OCI-LY3 (cell line): ENCODE results near the gene LILRB1.

ENCODE experiments used
- CTCF ChIP-seq: fragments of 200-600, 300-600 bp; sonication (generic); IDR thresholded peaks from 2 replicates; pipeline ENCODE4 v1.5.1; 2014; ENCODE audit warnings: antibody characterized with exemption, low read length, low read depth
- EZH2phosphoT487 ChIP-seq: fragments of 200-600 bp; shearing (Covaris generic); IDR thresholded peaks from 2 replicates; pipeline ENCODE4 v1.6.1; 2018; ENCODE audit warnings: antibody characterized with exemption, mixed run types, low read depth

DNA sequence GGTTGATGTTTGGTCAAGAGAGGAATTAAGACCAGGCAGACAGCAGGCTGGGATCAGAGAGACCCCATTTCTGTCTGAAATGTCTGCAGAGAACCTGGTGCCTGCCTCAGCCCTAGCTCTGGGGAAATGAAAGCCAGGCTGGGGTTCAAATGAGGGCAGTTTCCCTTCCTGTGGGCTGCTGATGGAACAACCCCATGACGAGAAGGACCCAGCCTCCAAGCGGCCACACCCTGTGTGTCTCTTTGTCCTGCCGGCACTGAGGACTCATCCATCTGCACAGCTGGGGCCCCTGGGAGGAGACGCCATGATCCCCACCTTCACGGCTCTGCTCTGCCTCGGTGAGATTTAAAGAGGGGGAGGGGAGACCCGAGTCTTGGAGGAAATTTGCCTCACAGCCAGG is 32.4 kb downstream of the LILRB1 start, which contains the start of gene LILRB4:
- TF ChIP-seq CTCF (no peak), EZH2phosphoT487 (no peak)
